Measurements from ENCODE around the gene SMARCD3. TPM values are rescaled to one million over a fixed set of nuclear protein-coding genes. Genes with fewer than 3 reads are reported as not detected.

The SMARCD3 gene
- total and polyA plus RNA-seq, 9 of the 15 experiments (the other 6 are each of a cell fraction or from before 2014, with no cell fraction given) = 0.43 to 3.6 (median 2.6) TPM

DNA sequence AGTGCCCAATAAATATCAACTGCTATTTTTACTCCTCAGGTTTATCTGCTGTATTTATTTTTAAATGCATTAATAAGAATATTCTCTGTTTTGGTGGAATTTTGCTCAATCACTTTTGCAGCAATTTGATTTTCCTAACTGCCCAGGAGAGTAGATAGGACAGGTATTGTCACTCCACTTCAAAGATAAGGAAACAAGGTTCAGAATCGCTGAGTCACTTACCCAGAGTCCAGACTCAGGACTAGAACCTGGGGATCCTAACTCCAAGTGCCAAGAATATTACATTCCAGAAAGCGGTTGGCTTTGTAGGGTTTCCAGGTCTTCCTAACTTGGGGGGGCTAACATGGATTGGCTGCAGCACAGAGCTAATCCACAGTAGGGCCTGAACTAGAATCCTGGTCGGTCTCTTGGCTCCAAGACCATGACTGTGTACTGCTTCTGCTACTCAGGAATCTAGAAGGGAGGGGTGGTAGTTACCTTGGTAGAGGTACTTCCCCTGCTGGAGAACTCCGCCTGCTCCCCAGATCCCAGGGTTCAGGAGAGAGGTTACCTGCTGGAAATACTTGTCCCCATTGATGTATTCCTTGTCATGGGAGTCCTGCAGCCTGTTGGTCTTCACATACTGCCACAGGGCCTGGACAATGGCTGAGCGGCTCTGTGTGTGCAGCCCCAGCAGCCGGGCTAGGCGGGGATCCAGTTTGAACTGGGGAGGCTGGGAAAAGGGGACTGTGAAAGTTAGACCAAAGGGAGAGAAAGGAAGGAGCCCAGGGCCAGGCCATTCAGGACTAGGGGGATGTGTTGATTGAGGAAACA is 7.3 kb downstream of the SMARCD3 start (continued):
- TF ChIP-seq, protein P1, sequence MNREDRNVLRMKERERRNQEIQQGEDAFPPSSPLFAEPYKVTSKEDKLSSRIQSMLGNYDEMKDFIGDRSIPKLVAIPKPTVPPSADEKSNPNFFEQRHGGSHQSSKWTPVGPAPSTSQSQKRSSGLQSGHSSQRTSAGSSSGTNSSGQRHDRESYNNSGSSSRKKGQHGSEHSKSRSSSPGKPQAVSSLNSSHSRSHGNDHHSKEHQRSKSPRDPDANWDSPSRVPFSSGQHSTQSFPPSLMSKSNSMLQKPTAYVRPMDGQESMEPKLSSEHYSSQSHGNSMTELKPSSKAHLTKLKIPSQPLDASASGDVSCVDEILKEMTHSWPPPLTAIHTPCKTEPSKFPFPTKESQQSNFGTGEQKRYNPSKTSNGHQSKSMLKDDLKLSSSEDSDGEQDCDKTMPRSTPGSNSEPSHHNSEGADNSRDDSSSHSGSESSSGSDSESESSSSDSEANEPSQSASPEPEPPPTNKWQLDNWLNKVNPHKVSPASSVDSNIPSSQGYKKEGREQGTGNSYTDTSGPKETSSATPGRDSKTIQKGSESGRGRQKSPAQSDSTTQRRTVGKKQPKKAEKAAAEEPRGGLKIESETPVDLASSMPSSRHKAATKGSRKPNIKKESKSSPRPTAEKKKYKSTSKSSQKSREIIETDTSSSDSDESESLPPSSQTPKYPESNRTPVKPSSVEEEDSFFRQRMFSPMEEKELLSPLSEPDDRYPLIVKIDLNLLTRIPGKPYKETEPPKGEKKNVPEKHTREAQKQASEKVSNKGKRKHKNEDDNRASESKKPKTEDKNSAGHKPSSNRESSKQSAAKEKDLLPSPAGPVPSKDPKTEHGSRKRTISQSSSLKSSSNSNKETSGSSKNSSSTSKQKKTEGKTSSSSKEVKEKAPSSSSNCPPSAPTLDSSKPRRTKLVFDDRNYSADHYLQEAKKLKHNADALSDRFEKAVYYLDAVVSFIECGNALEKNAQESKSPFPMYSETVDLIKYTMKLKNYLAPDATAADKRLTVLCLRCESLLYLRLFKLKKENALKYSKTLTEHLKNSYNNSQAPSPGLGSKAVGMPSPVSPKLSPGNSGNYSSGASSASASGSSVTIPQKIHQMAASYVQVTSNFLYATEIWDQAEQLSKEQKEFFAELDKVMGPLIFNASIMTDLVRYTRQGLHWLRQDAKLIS (CRISPR knock-in tag; IDR thresholded peaks at IDR 0.05) = peak; percentile 56; the same call in 1 of the 2 replicates
- TF ChIP-seq KDM1A (IDR thresholded peaks at IDR 0.05) = peak; percentile 51 to 54; a peak in 2 of 4 replicates
- TF ChIP-seq ZEB2 (IDR thresholded peaks at IDR 0.05) = peak; percentile 76; the same call in 1 of the 2 replicates
- no peak for TF ChIP-seq PRMT5 (CRISPR knock-in tag; IDR thresholded peaks at IDR 0.05)
- TF ChIP-seq HLTF (IDR thresholded peaks at IDR 0.05) = no peak
- no peak for TF ChIP-seq SMARCC2 (IDR thresholded peaks at IDR 0.05; ENCODE audit: low read depth)
- TF ChIP-seq HDAC3 (IDR thresholded peaks at IDR 0.05; ENCODE audit: borderline replicate concordance, partially characterized antibody) = no peak

All from K562 (cell line).